IPS-NIHi7 (cell line): Measurements from ENCODE around the gene FGF22.

ENCODE experiments used
- DNase-seq: peaks from one replicate; pipeline ENCODE4 v3.0.0; 2012; ENCODE audit warnings: mixed read lengths; ENCODE audit errors: extremely low spot score

FGF22 gene

DNA sequence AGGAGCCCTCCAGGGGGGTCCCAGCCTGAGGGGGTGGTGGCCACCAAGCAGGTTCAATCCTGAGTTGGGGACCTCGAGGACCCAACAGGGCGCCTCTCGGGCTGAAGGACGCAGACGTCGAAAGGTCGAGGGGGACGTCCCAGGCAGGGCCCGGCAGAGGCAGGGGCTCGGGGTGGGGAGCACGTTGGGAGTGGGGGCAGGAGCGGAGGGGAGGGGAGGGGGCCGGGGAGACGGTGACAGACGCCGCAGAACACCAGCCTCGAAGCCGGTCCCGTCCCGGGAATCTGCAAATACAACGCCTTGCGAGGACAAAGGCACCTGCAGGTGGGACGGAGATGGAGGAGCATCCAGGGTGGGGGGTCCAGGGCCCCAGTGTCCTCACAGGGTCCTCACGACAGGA, 4.1 kb downstream of the FGF22 start:
- DNase-seq = no peak

GRCh38 chr19:644363-644762, 4.7 kb downstream of the FGF22 start:
- DNase-seq = no peak

GRCh38 chr19:644789-645188, 5.1 kb downstream of the FGF22 start:
- no peak for DNase-seq

GRCh38 chr19:645912-646778, 6.5 kb downstream of the FGF22 start:
- no peak for DNase-seq

DNA sequence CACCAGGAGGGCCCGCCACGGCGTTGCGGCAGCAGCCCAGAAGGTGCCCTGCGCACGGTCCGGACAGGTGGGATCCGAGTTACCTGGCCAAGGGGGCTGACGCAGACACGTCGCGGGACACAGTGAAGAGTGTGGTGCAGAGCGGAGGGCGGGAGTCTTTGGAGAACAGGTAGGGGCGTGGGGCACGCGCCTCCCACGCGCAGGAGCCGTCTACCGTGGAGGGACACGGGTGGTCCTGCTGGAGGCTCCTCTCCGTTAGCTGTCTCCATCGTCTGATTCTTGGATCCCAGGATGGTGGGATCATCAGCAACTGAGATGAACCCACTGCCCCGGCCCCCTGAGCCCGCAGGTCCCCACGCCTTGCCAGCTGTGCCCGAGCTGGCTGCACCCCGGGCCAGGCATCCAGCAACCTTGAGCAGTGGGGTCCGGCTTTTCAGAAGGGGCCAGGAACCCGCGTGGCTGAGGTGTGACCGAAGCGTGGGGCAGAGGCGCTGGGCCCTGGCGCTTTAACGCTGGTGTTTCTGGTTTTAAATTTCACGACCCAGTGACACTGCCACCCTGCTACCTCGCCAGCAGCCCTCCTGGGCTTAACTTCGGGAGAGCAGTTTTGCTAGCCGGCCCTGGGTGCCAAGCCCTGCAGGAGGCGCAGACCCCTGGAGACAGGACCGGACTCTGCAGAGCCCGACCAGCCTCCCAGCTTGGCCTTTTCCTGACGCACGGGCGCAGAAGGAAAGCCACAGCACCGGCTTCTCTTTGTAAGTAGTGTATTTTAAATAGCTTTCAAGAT, 7.3 kb downstream of the FGF22 start:
- no peak for DNase-seq

DNA sequence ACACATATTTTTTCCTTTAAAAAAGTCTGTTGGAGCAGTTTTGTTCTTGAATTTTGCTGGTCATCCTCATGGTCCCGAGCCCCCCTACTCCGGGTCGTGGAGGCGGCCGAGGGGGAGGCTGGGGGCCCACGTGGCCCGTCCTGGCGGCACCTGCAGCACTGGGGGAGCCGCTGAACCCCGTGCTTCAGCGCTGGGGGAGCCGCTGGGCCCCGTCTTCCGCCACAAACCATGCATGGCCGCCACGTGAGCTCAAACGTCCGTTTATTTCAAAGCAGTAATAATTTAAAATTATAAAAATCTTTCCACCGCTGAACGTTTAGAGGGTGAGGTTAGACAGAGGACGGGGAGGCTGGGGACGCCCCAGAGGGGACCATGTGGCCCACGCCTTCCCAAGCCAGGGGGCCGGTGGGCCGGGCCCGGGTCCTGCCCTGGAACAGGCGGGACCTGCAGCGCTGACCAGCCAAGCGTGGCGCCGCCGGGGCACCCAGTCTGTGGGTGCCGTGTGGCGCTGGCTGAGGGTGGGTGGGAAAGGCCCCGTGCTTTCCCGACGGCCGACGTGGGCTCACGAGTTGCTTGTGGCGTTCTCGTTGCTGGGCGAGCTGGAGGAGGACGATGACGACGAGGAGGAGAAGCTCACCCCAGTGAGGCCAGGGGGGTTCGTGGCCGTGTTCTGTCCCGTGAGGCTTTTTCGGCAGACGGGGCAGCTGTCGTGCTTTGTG, 8.0 kb downstream of the FGF22 start:
- no peak for DNase-seq

DNA sequence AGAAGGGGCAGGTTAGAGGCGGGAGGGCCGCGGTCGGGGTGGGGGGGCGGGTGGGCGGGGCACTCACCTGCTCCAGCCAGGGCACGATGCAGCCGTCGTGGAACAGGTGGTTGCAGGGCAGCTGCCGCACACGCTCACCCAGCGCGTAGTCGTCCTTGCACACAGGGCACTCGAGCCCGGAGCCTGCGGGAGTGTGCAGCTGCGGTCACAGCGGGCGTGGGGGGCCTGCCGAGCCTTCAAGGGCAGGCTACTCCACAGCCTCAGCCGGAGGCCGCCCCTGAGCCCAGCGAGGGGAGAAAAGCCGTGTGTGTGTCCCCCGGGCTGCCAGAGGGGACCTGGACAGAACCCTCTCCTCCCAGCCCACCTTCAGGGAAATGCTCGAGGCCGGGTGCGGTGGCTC, 8.6 kb downstream of the FGF22 start:
- no peak for DNase-seq

DNA sequence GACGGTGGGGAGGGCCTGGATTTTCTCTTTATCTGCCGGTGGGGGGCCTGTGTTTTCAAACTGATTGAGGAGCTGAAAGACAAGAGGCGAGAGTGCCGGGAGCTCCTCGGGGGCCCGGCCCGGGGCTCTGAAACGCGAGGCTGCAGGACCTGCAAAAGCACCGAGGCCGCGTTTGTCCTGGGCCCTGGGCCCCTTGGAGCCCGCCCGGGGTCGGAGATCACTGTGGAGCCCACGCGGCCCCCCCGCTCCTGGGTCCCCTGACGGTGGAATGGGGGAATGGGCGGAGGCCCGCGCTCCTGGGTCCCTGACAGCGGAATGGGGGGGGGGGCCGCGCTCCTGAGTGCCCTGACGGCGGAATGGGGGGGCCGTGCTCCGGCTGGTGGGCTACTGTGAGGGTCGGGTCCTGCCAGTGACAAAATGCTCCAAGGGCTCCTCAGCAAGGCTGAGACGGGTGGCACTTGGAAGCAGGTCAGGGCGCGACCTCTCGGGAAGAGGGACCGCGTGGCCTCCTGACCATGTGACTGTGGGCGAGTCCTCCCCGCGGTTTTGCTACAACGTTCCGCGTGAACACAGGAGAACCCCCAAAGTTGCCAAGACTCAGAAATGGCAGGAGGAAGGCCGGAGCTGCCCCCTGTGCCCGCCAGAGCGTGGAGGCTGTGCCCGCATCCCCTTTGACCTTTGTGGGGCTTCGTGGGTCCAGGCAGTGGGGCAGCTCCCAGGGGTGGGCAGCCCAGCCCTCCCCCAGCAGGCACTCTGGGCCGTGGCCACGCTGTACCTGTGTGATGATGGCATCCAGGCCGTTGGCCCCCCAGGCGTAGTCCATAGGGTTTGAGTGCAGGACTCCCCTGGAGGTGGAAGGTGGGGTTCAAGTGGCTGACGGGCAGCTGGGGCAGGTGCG, 9.5 kb downstream of the FGF22 start:
- no peak for DNase-seq

GRCh38 chr19:650121-650520, 10.4 kb downstream of the FGF22 start:
- DNase-seq = no peak

DNA sequence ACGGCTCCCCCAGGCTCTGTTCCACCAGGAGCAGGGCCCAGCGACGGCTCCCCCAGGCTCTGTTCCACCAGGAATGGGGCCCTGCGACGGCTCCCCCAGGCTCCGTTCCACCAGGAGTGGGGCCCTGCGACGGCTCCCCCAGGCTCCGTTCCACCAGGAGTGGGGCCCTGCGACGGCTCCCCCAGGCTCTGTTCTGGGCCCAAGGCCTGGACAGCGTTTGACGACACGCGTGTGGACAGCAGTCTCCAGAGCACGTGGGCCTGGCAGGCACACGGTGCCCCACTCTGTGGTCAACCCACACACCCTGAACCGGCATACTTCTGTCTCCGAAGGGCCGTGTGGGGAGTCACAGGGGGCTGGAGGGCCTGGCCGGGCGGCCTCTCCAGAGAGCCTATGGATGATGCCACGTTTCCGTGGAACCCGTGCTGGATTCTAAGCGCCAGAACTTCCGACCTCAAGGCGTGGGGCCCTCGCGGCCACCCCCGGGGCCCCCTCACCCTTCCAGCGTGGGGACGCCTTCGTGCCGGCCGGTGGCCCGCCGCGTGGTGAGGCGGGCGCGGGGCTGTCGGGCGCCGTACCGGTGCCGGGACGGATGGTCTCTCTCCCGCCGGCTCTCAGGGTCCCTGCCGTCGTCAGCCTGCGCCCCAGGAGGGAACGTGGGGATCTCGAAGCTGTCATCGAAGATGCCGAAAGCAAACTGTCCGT, 11.6 kb downstream of the FGF22 start:
- DNase-seq = no peak

DNA sequence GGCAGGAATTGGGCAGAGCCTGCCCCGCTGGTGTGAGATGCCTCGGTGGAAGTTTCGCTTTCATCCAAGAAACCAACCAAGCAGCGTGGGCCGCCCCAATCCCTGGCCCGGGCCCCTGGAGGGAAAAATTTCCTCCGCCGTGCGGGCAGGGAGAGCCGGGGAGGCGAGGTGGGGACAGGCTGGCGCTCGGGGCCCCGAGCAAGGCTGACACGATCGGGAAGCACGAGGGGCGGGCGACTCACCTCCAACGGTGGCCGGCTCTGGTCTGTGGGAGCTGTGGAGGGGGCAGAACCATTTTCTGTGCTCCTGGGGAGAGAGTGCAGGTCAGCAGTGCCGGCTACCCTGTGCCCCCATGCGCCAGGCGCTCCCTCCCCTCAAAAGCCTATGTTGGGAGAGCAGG, 12.3 kb downstream of the FGF22 start:
- no peak for DNase-seq

DNA sequence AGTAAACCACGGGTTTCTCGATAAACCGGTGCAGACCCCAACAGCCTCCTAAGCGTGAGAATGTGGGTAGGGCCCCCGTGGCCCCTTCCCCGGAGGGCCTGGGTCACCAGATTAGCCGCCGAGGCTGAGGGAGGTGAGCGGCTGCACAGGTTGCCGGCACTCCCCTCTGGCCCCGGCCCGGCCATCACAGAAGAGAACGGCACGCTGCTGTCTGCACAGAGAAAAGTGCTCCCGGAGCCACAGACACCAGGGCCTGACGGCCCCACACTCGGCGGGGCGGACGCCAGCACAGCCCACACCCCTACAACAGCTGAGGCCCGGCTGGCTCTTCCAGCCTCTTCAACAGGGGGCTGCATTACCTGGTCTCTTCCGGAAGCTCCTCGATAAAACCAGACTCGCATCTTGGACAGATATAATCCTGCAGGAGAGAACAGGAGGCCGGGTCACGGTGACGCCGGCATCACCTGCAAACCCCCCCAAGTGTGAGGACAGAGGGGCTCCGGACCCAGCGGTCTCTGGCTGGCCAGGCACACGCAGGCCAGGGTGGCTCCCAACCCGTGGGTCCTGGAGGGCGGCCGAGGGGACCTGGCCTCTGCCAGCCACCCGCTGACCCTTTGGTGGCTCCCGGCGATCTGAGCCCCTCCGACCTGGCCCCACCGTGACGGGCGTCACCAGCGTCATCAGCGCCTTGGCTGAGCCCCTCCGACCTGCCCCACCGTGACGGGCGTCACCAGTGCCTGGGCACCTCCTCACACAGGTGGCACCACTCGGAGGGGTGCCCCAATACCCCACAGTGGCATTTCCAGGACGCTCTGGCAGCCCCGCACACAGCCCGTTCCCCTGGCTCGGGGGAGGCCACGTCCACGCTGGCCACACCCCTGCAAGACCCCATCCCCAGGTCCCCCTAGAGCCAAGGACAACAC, 13.0 kb downstream of the FGF22 start:
- DNase-seq = no peak

DNA sequence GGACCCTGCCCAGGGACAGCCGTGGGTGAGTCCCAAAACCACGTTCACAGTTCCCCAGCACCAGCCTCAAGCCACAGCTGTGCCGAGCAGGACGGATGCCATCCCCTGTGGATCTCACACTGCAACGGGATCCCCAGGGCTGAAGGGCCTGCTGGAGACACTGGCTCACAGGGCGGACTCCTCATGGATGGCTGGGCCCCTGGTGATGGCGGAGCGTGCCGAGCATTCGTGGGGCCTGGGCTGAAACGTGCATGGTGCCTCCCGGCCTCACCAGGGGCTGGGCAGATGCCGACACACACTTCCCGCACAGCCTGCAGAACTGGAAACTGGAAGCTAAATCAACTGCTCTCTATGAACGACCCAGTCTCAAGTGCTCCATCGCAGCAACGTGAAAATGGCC, 13.7 kb downstream of the FGF22 start:
- DNase-seq = no peak

GRCh38 chr19:655691-656090, 16.0 kb downstream of the FGF22 start:
- DNase-seq = no peak

GRCh38 chr19:656751-657559, 17.3 kb downstream of the FGF22 start:
- DNase-seq = no peak

GRCh38 chr19:657611-658010, 17.9 kb downstream of the FGF22 start:
- DNase-seq = no peak

DNA sequence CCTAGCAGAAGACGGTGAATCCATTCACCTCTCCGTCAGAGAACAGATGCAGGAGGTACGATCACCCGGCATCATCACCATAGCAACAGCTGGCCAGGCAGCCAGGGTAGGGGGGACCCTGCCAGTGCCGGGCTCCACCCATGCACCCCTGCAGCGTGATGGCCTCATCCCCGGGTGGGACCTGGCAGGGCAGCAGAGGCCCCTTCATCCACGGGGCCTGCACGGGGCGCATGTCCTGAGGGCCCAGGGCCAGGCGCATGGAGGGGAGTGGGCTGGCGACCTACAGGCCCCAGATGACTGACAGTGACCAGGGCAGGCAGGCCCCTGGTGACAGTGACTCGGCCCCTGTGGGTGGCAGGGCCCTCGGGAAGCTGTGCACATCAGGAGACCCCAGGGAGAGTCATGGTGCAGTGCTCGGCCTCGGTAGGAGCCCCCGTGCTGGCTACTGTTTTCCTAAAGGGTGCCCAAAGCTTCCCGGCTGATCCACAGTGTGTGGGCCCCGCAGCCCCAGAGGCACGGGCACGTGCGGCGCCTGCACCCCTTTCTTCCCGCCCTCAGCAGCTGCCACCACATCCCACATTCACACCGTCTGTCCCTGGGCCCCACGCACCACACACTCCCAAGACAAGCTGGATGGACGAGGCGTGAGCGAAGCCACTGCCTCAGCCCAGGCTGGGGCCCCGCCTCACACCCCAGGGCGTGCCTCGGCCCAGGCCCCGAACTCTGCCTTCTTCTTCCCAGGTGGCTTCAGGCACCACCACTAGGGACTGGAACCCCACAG, 18.6 kb downstream of the FGF22 start:
- DNase-seq = no peak
